ENCODE data around the gene BCDIN3D. TPM values are rescaled to one million over a fixed set of nuclear protein-coding genes. Genes with fewer than 3 reads are reported as not detected.

Gene BCDIN3D
- total RNA-seq, 4 donors from 2014 or later: 0.20 to 2.4 (median 2.0) TPM

DNA sequence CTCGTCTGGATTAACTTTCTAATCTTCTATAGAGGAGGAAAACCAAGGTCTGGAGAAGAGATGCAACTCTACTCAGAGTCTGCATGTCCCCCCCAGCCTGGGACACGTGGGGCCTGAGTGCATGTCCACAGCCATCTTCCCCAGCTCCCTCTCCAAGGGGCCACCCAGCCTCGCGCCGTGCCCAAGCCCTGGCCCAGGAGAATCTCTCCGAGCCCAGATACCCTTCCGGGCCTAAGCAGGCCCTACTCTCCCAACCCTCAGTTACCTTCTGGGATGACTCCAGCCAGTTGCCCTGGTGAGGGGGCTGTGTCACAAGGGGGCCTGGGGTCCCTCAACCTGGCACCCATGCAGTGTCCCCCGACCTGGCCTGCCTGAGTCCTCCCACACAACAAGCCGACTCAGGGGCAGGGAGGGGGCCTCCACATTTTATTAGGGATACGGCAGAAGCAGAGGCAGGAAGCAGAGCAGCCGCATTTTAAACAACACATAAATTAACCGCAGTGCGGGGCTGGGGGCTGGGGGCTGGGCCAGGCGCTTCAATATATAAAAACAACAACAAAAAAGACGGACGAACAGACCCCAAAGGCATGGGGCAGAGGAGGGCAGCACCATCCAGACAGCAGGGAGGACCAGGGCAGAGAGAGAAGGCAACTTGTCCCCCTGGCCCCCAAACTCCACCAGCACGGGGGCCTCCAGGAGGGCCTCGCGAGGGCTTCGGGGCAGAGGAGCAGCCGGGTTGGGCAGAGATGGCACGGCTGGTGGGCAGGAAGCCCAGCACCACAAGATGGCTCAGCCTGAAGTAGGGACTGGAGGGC is 52.0 kb downstream of the BCDIN3D start:
- 59 to 72% methylated on average over 11 to 22 of the region's 22 CpGs for WGBS, 2 donors (ENCODE audit: low coverage in 1 of 2)
- intact Hi-C loops (cut with DNase I; ENCODE audit: low total_unique reads) (no loop called here), in situ Hi-C loops (cut with MboI; ENCODE audit: low pct_ligation_motif_present in 1 of 4, low pct_unique_long_range_greater_than_20kb in 1 of 4, low sequenced_read_pairs in 3 of 4) (no loop called here)
- H3K9me3 ChIP-seq: no peaks in the 10 kb centered on the region
- H3K27me3 ChIP-seq: no peaks in the 10 kb centered on the region
- no peaks in the 10 kb centered on the region for H3K4me1 ChIP-seq
- DNase-seq: no peak
- H3K27ac ChIP-seq: no peak overlapping the region
- H3K4me3 ChIP-seq: no peak overlapping the region
- no peak for TF ChIP-seq POLR2AphosphoS5 (IDR thresholded peaks at IDR 0.05)
- TF ChIP-seq POLR2A (IDR thresholded peaks at IDR 0.05): no peak
- TF ChIP-seq, protein P1, sequence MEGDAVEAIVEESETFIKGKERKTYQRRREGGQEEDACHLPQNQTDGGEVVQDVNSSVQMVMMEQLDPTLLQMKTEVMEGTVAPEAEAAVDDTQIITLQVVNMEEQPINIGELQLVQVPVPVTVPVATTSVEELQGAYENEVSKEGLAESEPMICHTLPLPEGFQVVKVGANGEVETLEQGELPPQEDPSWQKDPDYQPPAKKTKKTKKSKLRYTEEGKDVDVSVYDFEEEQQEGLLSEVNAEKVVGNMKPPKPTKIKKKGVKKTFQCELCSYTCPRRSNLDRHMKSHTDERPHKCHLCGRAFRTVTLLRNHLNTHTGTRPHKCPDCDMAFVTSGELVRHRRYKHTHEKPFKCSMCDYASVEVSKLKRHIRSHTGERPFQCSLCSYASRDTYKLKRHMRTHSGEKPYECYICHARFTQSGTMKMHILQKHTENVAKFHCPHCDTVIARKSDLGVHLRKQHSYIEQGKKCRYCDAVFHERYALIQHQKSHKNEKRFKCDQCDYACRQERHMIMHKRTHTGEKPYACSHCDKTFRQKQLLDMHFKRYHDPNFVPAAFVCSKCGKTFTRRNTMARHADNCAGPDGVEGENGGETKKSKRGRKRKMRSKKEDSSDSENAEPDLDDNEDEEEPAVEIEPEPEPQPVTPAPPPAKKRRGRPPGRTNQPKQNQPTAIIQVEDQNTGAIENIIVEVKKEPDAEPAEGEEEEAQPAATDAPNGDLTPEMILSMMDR (IDR thresholded peaks at IDR 0.05): no peak
- no peak for TF ChIP-seq EP300 (IDR thresholded peaks at IDR 0.05; ENCODE audit: low read depth)
- no peaks in the 10 kb centered on the region for H3K36me3 ChIP-seq

DNA sequence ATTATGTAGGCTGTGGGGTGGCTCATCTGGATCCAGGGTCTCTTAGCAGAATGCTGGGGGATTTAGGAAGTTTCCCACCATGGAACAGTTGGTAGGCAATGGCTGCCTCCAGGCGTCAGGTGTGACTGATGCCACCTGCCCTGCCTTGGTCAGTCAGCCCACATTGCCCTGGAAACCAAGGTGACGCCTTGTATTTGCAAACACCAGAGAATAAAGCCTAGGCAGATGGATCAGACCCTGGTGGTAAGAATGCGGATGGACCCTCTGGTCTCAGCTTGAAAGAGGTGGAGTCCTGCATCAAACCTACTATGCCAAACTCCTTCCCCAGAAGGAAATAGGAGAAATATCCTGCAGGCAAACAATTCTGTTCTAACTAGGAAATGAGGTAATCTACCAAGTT is 52.9 kb downstream of the BCDIN3D start:
- H3K4me3 ChIP-seq: no peak overlapping the region
- in situ Hi-C loops (cut with MboI; ENCODE audit: low pct_ligation_motif_present in 1 of 4, low pct_unique_long_range_greater_than_20kb in 1 of 4, low sequenced_read_pairs in 3 of 4): no loop called here
- H3K9me3 ChIP-seq: no peaks in the 10 kb centered on the region
- no peak overlapping the region for H3K27ac ChIP-seq
- H3K4me1 ChIP-seq: no peaks in the 10 kb centered on the region
- no peak for TF ChIP-seq POLR2AphosphoS5 (IDR thresholded peaks at IDR 0.05)
- no peak for TF ChIP-seq POLR2A (IDR thresholded peaks at IDR 0.05)
- no peak for TF ChIP-seq EP300 (IDR thresholded peaks at IDR 0.05; ENCODE audit: low read depth)
- TF ChIP-seq, protein P1 (IDR thresholded peaks at IDR 0.05): no peak
- WGBS, 2 donors (ENCODE audit: low coverage in 1 of 2): 82 to 100% methylated on average over 2 to 3 of the region's 3 CpGs
- intact Hi-C loops (cut with DNase I; ENCODE audit: low total_unique reads): no loop called here
- DNase-seq: no peak
- H3K36me3 ChIP-seq: no peaks in the 10 kb centered on the region
- no peaks in the 10 kb centered on the region for H3K27me3 ChIP-seq

DNA sequence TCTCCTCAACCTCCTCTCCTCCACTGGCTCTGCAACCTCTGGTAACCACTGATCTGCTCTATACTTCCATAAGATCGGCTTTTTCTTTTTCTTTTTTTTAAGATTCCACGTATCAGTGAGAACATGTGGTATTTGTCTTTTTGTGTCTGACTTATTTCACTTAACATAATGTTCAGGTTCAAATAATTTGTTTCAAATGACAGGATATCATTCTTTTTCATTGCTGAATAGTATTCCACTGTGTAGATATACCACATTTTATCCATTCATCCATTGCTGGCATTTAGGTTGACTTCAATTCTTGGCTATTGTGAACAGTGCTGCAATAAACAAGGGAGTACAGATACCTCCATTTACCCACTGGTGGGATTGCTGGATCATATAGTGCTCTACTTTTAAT is 55.2 kb downstream of the BCDIN3D start:
- Histone ChIP-seq H3K27ac (no peak overlapping the region), H3K27me3 (no peaks in the 10 kb centered on the region), H3K4me1 (peaks cover 0 to 13% (median 0%) of the 10 kb centered on the region in 4 donors), H3K4me3 (no peak overlapping the region), H3K9me3 (no peaks in the 10 kb centered on the region), H3K36me3 (no peaks in the 10 kb centered on the region)
- intact Hi-C loops (cut with DNase I; ENCODE audit: low total_unique reads) (no loop called here), in situ Hi-C loops (cut with MboI; ENCODE audit: low pct_ligation_motif_present in 1 of 4, low pct_unique_long_range_greater_than_20kb in 1 of 4, low sequenced_read_pairs in 3 of 4) (no loop called here)
- TF ChIP-seq, protein P1 (IDR thresholded peaks at IDR 0.05): no peak
- TF ChIP-seq EP300 (IDR thresholded peaks at IDR 0.05; ENCODE audit: low read depth) (no peak), POLR2A (IDR thresholded peaks at IDR 0.05) (no peak), POLR2AphosphoS5 (IDR thresholded peaks at IDR 0.05) (no peak)
- no peak for DNase-seq
- WGBS, 2 donors (ENCODE audit: low coverage in 1 of 2): 93 to 94% methylated on average over 2 of the region's 2 CpGs

Other genes starting within 250 kb of the BCDIN3D start
- gene FAM186B, start 237.5 kb downstream of the BCDIN3D start, total RNA-seq: under 1 TPM in 2 of 4 donors, not detected in 2; 0.14 to 0.64 TPM
- gene PRPF40B, start 219.5 kb downstream of the BCDIN3D start, total RNA-seq: 10 to 100 TPM in 2 of 4 donors, 1 to 10 TPM in 2; 3.7 to 12.7 (median 8.7) TPM
- gene FMNL3, start 135.7 kb downstream of the BCDIN3D start, total RNA-seq: 10 to 100 TPM in 1 of 4 donors, 1 to 10 TPM in 3; 5.3 to 16.5 (median 8.2) TPM
- gene TMBIM6, start 101.5 kb downstream of the BCDIN3D start, total RNA-seq: 100 to 1,000 TPM; 234 to 709 (median 558) TPM
- 1 to 10 TPM; 3.4 to 5.1 (median 4.2) TPM for gene NCKAP5L, start 14.7 kb downstream of the BCDIN3D start, total RNA-seq
- 1 to 10 TPM; 1.5 to 2.8 (median 2.5) TPM for gene FAIM2, start 60.8 kb upstream of the BCDIN3D start, total RNA-seq
- not detected for gene AQP2, start 107.6 kb upstream of the BCDIN3D start, total RNA-seq
- gene AQP5, start 118.8 kb upstream of the BCDIN3D start, total RNA-seq: not detected
- under 1 TPM in 1 of 4 donors, not detected in 3; 0.41 TPM for gene AQP6, start 129.8 kb upstream of the BCDIN3D start, total RNA-seq
- 10 to 100 TPM in 2 of 4 donors, 1 to 10 TPM in 2; 5.0 to 13.4 (median 9.3) TPM for gene RACGAP1, start 182.4 kb upstream of the BCDIN3D start, total RNA-seq
- 1 to 10 TPM in 1 of 4 donors, under 1 TPM in 3; 0.75 to 3.0 (median 0.81) TPM for gene ASIC1, start 214.5 kb upstream of the BCDIN3D start, total RNA-seq
- gene SMARCD1, start 242.2 kb upstream of the BCDIN3D start, total RNA-seq: 10 to 100 TPM; 23.7 to 52.4 (median 40.4) TPM